HG03159 (cell line): Measurements from ENCODE around the gene DNAJC28.
A peak's percentile ranks its signal among the peaks of the same experiment; 100 is the strongest.
"Not testable (repeated sequence)": the region's sequence is repeated elsewhere in the genome, so short reads cannot be mapped to it uniquely, and the experiment has no call there.

Source experiments
- ATAC-seq: cut with Tn5 transposase; IDR thresholded peaks from one replicate; pipeline ENCODE4 v1.9.1; 2021; ENCODE audit warnings: mild to moderate bottlenecking, moderate library complexity; ENCODE audit not compliant: unreplicated experiment

The DNAJC28 gene, protein sequence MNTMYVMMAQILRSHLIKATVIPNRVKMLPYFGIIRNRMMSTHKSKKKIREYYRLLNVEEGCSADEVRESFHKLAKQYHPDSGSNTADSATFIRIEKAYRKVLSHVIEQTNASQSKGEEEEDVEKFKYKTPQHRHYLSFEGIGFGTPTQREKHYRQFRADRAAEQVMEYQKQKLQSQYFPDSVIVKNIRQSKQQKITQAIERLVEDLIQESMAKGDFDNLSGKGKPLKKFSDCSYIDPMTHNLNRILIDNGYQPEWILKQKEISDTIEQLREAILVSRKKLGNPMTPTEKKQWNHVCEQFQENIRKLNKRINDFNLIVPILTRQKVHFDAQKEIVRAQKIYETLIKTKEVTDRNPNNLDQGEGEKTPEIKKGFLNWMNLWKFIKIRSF

GRCh38 chr21:33491373-33492102, at the start of gene DNAJC28:
DNAJC28 (minus strand) TSS chr21:33491716; CDS start chr21:33489393, 2,323 bp downstream.
- peak; percentile 97 for ATAC-seq

DNA sequence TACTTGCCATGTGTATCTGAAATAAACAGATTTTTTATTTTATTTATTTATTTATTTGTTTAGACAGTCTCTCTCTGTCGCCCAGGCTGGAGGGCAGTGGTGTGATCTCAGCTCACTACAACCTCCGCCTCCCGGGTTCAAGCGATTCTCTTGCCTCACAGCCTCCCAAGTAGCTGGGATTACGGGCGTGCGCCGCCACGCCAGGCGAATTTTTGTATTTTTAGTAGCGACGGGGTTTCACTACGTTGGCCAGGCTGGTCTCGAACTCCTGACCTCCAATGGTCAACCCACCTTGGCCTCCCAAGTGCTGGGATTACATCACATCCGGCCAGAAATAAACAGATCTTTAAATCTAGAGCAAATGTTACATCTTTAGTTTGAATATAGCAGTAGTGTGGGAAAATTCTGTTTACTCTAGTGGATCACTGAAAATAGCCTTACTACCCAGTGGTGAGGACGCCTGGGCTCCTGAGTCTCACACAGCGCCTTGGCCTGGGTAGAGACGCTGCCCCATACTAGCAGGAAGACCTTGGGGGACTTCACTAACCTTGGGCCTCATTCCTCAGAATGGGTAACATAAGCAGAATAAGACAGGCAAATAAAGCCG, 49.7 kb upstream of the DNAJC28 start:
- no peak for ATAC-seq

DNA sequence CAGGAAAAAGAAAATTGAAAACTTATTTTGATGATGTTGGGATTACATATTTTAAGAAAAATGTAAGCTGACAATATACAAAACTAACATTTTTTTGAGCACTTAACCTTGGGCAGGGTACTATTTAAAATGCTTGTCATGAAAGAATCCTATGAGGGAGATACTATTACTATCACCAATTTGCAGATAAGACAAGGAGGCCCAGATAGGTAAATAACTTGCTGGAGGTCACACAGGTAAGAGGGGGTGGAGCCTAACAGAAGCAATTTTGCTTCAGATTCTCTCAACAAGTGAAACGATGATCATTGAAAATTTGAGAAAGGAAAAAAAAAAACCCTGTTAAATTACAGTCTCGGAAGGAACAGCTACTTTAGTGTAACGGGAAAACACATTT, 49.2 kb upstream of the DNAJC28 start:
- no peak for ATAC-seq

GRCh38 chr21:33539616-33540015, 48.1 kb upstream of the DNAJC28 start:
- no peak for ATAC-seq

GRCh38 chr21:33537212-33537611, 45.7 kb upstream of the DNAJC28 start:
- ATAC-seq, result no peak

- ATAC-seq, result no peak
Observed at GRCh38 chr21:33531007-33531406, 39.5 kb upstream of the DNAJC28 start.

DNA sequence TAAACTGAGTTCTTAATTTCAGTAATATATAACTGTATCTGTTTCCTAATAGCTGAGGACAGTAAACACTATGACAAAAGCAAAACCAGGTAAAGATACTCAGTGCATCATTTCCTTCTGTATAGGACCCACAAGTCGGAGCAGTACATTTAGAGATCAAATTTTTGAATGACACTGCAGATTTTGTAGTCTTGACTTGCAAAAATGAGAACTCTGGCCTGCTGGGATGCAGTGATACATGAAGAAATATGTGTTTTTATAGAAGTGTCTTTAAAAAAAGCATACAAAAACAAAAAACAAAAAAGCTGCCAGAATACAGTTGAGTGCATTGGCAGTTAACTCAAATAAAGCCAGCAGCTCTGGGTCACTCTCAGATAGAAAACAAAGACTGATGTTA, 31.4 kb upstream of the DNAJC28 start:
- no peak for ATAC-seq

DNA sequence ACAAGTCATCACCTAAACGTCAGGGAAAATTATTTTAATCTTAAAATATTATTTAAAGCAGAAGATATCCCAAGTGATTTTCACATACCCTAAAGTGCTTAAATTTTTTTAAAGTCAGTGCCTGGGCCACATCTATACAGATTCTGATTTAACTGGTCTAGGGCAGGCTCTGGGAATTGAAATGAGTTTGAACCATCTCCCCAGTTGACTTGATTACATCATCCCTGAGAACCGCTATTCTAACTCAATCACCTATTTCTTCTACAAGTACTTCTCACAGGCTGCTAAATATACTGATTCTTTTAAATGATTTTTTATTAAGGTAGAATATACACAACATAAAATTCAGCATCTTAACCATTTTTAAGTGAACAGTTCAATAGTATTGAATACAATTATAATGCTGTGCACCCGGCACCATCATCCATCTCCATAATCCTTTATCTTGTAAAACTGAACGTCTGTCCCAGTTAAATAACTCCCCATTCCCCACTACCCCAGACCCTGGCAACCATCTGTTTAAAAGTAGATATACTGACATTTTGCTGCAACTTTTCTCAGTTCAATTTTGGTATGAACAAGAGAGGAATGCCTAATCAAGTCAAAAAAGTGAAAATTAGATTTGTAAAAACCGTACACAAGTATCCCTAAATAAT, 30.9 kb upstream of the DNAJC28 start:
- no peak for ATAC-seq

GRCh38 chr21:33518899-33519298, 27.4 kb upstream of the DNAJC28 start:
- ATAC-seq, result no peak

GRCh38 chr21:33514229-33514628, 22.7 kb upstream of the DNAJC28 start:
- no peak for ATAC-seq

- ATAC-seq, result no peak
Observed at GRCh38 chr21:33512481-33512880, 21.0 kb upstream of the DNAJC28 start.

DNA sequence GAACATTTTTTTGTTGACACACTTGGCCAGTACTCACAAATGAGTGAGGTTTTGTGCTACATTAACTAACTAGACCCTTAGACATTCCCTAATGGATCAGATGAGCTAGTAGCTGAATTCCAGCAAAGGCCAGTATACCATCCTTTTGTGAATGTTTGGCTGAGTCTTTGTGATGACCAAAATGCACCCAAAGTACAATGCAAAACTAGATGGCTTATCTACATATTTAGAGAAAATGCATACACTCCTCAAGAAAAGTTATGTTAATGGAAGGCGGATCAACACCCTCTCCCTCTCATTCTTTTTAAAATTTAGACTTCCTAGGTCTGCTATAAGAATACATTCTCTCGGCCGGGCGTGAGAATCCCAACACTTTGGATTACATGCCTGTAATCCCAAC, 20.1 kb upstream of the DNAJC28 start:
- ATAC-seq, result no peak

DNA sequence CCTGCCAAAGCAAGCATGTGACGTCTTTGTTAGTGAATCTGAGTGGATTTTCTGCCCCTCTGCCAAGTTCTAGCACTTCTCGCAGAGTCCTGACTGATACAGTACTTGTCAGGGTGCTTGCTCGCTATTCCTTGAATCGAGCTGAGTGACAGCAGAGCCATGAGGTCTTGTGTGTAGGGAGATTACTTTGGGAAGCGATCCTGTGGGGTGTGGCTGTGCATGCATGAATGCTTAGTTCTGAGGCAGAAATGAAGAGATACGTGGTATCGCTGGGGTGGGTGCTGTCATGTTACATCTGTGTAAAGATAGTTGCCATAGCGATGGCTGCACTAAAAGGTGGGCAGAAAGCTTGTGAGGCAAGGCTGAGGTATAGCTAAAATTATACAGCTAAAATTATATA, 19.3 kb upstream of the DNAJC28 start:
- no peak for ATAC-seq

GRCh38 chr21:33507003-33507402, 15.5 kb upstream of the DNAJC28 start:
- not testable (repeated sequence) for ATAC-seq

DNA sequence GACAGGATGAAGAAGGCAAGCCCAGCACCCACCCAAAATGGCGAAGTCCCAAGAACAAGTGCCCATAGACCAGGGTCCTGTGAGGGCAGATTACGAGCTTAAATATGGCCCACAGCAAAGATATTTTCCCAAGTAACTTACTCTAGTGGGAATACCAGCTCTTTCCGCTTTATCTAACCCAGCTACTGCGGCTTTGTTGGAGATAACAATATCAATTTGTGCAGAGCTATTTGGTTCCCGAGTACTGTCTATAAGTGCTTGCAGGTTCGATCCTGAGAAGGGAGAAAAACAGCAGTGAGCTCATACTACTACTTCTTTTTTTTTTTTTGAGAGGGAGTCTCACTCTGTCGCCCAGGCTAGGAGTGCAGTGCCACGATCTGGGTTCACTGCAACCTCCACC, 14.3 kb upstream of the DNAJC28 start:
- ATAC-seq, result no peak

DNA sequence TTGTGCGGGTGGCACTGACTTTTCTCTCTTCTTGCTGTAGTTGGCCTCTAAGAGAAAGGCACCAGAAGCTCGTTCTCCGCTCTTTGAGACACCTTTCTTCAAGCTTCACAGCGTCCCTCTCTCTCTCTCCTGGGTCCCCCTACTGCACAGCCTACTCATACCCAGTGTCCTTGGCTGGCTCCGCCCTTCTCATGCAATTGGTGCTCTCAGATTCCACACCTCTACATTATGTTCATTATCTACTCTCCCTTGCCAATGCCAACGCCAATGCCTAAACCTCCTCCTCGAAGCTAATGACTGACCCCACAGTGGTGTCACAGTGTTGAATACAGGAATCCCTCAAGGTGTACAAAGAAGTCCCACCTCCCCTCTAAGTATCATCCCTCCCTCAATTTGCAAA, 4.8 kb upstream of the DNAJC28 start:
- ATAC-seq, result no peak

- ATAC-seq, result no peak
Observed at GRCh38 chr21:33495743-33496142, 4.2 kb upstream of the DNAJC28 start.

- no peak for ATAC-seq
Observed at GRCh38 chr21:33493756-33494155, 2.2 kb upstream of the DNAJC28 start.

DNA sequence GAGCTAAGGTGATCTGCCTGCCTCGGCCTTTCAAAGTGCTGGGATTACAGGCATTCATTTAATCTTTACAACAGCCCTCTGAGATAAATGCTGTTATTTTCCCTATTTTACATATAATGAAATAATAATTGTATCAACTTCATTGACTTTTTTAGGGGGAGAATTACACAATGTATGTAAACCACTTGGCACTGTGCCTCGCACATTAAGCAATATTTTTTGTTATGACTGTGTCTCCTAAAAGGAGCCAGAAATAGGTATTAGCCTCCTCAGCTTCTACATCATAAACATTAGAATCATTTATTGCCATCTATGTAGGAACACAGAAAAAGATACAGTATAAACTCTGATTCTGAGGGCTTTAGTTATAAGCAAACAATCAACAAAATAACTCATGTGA, 1.1 kb upstream of the DNAJC28 start:
- ATAC-seq, result no peak

DNA sequence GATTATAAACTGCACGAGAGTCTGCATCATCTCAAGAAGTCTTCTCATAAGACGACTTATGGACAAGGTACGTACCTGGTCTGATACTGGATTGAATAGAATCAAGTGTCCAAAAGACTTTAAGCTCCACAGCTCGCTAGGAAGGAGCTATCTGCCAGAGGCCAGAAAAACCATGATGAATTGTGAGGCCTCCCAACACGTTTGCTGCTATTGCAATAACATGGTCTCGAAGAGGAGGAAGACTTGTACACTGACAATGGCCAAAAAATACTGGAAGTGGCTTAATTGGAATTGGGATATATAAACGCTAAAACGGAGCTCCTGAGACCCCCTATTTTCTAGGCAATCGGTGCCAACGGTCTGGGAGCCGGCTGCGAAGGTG, 534 bp downstream of the DNAJC28 start:
- no peak for ATAC-seq

DNA sequence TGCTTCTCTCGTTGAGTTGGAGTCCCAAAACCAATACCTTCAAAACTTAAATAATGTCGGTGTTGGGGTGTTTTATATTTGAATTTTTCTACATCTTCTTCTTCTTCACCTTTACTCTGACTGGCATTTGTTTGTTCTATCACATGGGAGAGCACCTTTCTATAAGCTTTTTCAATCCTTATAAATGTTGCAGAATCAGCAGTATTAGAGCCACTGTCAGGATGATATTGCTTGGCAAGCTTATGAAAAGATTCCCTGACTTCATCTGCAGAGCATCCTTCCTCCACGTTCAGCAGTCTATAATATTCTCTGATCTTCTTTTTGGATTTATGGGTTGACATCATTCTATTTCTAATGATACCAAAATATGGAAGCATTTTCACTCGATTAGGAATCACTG, 2.6 kb downstream of the DNAJC28 start:
- no peak for ATAC-seq
